Mucosa of gallbladder (tissue), 1 donor: ENCODE measurements around the gene KIF1A. TPM values are rescaled to one million over a fixed set of nuclear protein-coding genes. Genes with fewer than 3 reads are reported as not detected.
"Not testable (repeated sequence)": the region's sequence is repeated elsewhere in the genome, so short reads cannot be mapped to it uniquely, and the experiment has no call there.

Experiments used
- DNase-seq: peaks from one replicate; pipeline ENCODE4 v3.0.0-alpha.2; 2020; ENCODE audit warnings: low spot score
- total RNA-seq: library from RNA; stranded (reverse); gene quantifications from one replicate; pipeline ENCODE4 v1.2.1, GENCODE V29; 2021
- donor health status: DM: no; HTN: no; CAD: no.

Gene KIF1A
- total RNA-seq, 1 donor from 2014 or later: 1.6 TPM

DNA sequence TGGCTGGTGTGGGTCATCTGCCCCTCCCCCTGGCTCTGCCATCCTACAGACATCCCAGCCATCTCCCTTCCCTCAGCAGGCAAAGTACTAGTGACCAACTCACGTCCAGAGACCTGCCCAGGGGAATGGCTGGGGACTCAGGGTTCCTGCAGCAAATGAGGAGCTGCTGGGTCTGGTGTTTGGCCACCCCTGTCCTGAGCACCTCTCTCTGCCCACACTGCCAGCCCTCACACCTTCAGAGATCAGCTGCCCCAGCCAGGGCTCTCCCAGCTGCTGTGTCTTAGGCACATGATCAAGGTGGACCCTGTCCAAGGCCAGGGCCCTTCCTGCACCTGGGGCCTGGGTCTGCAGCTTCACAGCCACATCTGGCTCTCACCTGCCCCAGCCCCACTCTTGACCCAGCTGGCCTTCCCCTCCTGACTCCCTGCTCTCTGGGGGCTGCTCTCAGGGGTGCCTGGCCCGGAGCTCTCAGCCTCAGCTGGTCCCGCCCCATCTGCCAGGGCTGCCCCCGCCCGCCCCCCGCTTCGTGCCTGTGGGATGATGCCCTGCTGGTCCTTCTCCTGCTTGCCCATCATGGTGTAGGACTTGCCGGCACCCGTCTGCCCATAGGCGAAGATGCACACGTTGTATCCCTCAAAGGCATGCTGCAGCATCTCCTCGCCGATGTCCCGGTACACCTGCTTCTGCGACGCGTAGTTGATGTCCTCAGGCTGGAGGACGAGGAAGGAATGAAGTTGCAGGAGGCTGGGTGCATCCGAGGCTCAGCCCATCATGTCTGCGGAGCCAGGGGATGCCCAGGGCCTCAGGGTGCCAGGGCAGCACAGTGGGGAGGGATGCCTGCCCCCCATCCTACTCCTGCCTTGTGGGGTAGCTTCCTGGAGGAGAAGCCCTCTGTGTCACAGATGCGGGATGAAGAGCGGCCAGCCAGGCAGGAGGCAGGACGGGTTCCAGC lies 32.2 kb downstream of the KIF1A start:
- DNase-seq: no peak

GRCh38 chr2:240786871-240787311 lies 33.1 kb downstream of the KIF1A start:
- no peak for DNase-seq

DNA sequence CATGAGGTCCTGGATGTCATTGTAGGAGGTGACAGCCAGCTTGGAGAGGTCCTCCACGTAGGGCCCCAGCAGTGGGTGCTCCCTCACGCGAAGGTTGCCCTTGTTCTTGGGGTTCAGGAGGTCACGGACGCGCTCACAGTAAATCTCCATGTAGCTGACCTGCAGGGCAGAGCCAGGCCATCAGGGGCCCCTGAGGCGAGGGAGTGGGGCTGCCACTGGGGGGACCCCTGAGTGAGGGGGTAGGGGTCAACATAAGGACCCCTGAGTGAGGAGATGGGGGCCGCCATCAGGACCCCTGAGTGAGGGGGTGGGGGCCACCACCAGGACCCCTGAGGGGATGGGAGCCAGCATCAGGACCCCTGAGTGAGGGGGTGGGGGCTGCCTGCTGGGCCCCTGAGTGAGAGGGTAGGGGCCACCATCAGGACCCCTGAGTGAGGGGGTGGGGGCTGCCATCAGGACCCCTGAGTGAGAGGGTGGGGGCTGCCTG lies 33.6 kb downstream of the KIF1A start:
- no peak for DNase-seq

DNA sequence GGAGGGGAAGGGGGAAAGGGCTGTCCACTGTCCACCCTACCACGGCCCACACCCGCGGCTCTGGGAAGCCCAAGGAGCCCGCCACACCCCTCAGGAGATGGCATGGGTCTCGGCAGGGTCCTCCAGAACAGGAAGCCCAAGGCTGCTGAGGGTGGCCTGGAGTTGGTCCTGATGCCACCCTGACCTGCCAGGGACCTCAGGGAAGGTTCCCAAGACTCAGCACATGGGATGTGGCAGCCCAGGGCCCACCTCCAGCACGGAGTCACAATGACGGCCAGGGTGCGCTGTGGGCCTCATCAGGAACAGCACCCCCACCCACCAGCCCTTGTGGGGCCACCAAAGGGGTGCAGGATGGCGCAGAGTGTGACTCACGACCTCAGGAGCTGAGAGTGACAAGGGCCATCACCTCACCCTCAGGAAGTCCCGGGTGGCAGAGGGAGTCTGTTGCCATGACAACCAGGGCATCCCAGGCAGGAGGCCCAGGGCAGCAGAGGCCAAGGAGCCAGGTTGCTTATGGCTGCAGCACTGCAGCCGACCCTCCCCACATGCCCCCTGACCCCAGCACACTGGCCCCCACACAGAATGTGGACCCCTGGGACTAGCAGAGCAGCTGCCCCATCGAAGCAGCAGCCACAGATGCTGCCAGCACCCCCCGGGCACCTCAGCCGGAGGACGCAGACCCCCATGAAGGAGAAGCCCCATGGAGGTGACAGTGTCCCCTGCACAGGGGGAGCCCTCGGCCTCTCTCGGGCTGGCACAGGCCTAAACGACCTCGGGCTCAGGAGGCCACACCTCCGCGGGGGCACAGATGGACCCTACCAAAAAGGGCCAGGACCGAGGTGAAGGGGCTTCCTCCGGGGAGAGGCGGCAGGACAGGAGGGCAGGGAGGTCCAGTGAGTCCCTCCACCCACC lies 34.3 kb downstream of the KIF1A start:
- DNase-seq: no peak

DNA sequence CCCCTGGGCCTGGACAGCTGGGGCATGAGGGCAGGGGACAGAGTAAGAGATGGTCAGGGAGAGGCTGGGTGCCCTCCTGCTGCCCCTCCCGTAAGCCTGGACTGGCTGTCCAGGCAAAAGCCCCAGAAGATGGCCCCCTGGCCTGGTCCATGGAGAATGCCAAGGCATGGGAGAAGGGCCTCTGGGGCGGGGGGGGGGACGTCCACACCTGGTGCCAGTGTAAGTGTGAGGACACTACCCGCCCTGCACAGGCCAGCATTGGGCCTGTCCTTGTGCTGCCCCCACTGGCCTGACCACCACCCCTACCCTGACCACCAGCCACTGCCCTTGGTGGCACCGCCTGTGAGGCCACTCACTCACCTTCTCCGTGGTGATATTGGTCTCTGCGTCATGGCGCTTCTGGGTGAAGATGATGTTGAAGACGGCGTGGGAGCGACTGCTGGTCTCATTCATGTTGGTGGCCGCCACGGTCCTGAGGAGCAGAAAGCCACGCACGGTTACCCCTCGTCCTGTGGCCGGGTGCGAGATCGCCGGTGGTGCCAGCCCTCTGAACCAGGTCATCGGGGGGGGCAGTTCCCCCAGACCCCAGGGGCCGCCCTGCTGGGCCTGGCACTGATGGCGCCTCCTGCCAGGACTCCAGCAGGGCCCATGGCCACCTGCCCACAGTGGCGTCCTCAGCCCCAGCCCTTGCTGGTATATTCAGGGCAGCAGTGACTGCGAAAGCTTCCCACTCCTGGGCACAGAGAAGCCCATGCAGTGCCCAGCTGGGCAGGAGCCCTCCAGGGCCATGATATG lies 35.2 kb downstream of the KIF1A start:
- DNase-seq: no peak

GRCh38 chr2:240783819-240784621 lies 36.0 kb downstream of the KIF1A start:
- no peak for DNase-seq

DNA sequence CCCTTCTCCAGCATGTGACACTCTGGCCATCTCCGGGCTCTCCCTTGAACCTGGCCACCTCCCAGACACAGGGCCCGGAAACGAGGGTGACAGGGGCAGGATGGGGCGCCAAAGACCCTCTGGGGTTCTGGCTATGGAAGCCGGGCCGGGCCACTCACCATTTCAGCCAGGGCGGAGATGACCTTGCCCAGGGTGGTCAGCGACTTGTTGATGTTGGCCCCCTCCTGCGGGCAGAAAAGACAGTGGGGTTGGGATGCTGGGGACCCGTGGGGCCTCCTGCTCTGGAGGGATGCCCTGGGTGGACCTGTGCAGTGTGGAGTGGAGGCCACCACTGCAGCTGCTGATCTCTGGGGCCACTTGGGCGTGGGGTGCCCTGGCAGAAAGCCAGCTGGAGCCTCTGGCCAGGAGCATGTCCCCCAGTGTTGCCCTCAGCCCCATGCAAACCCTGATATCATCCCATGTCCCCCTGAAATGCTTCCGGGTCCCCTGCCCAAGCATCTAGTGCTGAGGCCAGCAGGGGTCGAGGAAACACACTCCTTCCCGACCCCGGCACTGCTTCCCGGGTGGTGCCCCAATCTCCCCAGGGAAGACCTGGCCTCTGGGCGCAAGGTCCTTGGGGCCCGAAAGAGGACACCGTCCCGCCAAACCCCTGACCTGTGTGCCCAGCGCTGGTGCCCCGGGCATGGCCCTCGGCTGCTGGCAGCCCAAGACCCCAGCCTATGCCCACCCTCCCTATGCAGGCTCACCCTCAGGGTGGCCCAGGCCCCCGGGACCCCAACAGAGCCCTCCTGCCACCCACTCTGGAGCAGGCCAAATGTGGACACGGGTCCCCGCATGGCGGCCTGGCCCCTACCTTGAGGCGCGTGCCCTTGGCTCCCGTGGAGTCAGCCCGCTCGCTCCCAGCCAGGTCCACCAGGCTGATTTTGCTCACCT lies 36.9 kb downstream of the KIF1A start:
- DNase-seq: no peak

DNA sequence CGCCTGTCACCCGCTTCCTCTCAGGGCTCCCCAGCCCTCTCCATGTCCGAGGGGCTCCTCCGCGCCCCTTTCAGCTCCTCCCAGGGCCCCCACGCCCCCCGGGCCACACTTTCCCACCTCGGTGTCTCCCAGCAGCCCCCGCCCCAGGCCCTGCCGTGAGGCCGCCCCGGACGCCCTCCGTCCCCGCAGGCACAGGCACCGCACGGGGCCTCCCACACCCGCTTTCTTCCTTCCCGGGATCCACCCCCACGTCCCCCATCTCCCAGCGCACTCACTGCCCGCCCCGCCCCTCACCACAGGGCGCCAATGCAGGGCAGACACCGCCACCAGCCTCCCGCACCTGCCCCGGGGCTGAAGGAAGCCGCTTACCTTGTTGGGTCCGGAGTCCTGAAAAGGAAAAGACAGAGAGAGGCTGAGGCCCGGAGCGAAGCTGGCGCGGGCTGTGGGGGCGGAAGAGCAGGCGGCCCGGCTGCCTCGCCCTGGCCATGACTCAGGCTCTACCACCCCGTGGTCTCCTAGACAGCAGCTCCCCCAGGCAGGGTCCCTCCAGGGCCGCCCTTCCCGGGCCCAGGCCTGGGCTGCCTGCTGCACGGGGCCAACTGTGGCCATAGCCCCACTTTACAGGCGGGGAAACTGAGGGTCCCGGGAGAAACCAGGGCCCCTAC lies 37.7 kb downstream of the KIF1A start:
- DNase-seq: no peak

GRCh38 chr2:240781471-240782220 lies 38.4 kb downstream of the KIF1A start:
- DNase-seq: no peak

DNA sequence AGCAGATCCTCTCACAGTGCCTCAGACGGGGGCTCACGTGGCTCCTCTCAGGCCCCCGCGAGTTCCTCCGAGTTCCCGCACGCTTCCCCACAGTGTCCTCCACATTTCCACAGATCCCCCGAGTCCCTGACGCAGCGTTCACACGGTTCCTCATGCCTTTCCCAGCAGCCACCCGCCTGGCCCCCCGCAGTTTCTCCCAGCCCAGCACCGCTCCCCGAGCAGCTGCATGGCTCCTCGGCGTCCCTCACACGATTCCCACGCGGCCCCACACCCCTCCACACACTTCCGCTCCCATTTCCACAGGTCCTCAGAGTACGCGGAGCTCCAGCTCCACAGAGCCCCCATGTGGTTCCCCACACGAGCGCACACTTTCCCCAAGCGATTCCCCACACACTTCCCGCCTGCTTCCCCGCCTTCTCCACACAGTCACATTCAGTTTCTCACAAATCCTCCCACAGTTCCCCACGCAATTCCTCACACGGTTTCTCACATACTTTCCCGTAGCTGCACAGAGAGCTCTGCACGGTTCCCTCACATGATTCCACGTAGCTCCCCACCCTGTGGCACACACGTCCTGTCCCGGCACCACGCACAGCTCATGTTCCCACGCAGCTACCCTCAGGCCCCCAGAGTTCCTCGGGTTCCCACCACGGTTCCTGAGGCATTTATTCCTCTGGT lies 39.9 kb downstream of the KIF1A start:
- no peak for DNase-seq

- DNase-seq: not testable (repeated sequence)
Measured at GRCh38 chr2:240779250-240779832, 40.7 kb downstream of the KIF1A start.

GRCh38 chr2:240778426-240778825 lies 41.6 kb downstream of the KIF1A start:
- no peak for DNase-seq

DNA sequence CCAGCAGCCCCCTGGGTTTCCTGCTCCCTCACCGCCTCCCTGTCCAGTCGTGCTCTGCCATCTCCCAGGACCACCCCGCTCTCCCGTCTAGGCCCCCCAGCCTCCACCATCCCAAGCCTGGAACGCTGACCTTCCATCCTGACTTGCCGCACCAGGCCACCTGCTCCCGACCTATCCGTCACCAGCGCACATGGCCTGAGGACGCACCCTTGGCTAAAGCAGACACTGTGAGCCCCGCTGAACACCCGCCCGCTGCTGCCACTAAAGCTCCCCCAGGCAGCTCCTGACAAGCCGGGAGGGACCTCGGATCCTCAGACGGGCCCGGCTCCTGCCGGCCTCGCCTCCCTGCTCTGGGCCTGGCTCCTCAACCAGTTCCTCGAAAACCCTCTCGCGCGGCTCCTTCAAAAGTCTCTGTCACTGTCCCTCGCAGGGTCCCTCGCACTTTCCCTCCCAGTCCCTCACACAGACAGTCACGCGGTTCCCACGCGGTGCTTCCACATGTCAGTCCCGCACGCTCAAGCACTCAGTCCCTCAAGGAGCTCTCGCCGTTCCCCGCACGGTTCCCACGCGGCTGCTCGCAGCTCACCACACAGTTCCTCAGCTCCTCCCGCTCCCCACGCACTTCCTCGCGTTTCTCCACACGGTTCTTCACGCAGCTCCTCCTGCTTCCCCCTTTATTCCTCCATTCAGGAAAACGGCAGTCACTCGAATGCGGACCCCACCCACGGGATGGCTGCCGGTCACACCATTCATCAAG lies 42.4 kb downstream of the KIF1A start:
- DNase-seq: no peak

DNA sequence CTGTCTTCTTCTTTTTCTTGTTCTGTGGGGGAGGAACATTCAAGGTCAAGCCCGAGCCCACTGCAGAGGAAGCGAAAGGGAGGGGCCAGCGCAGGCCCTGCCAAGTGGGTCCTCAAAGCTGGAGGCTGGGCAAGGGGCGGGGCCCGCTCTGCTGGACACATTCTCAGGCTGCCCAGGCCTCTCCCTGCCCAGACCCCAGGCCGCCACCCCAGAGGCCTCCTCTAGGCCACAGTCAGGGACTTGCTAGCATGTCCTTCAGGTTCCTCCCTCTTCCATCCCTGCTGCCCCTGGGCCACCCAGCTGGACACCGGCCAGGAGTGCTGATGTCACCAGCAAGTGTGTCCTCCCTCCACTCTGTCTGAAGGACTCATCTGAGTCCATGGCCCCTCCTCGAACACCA lies 44.1 kb downstream of the KIF1A start:
- no peak for DNase-seq

DNA sequence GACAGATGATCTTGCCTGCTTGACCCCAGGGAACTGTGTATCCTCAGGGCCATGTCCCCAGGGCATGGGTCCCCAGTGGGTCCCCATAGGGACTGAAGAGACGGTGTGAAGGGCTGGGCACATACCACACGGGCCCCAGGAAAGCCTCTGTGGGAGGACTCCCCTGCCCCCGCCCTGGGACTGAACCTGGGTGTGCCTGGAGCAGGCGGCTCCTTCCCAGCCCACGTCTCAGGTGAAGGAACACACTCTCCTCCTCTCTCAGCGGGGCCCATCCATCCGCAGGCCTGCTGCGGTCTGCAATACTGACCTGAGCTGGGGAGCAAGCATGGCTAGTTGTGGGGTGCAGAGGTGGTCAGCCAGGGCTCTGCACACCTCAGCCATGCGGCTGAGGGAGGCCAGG lies 45.2 kb downstream of the KIF1A start:
- DNase-seq: no peak

- no peak for DNase-seq
Measured at GRCh38 chr2:240769096-240769495, 50.9 kb downstream of the KIF1A start.
